ENCODE results near the gene FAM111A. TPM values are rescaled to one million over a fixed set of nuclear protein-coding genes. Genes with fewer than 3 reads are reported as not detected.
A peak's percentile ranks its signal among the peaks of the same experiment; 100 is the strongest.
"Not testable (repeated sequence)": the region's sequence is repeated elsewhere in the genome, so short reads cannot be mapped to it uniquely, and the experiment has no call there.

FAM111A gene
- total and polyA plus RNA-seq, 7 donors: 0.91 to 5.2 (median 3.1) TPM

- no peaks in the 10 kb centered on the region for H3K36me3 ChIP-seq (ENCODE audit: insufficient read depth in 1 of 2, low read depth in 1 of 2)
- WGBS, 3 donors: 92 to 100% (median 99%) methylated on average over 1 of the region's 1 CpG
- intact Hi-C loops (cut with DNase I): no loop called here
- TF ChIP-seq, protein P1, sequence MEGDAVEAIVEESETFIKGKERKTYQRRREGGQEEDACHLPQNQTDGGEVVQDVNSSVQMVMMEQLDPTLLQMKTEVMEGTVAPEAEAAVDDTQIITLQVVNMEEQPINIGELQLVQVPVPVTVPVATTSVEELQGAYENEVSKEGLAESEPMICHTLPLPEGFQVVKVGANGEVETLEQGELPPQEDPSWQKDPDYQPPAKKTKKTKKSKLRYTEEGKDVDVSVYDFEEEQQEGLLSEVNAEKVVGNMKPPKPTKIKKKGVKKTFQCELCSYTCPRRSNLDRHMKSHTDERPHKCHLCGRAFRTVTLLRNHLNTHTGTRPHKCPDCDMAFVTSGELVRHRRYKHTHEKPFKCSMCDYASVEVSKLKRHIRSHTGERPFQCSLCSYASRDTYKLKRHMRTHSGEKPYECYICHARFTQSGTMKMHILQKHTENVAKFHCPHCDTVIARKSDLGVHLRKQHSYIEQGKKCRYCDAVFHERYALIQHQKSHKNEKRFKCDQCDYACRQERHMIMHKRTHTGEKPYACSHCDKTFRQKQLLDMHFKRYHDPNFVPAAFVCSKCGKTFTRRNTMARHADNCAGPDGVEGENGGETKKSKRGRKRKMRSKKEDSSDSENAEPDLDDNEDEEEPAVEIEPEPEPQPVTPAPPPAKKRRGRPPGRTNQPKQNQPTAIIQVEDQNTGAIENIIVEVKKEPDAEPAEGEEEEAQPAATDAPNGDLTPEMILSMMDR (IDR thresholded peaks at IDR 0.05): no peak
- H3K4me1 ChIP-seq: no peaks in the 10 kb centered on the region
- DNase-seq (no peak), ATAC-seq (no peak)
- H3K9me3 ChIP-seq: peaks cover 6% of the 10 kb centered on the region
- no peaks in the 10 kb centered on the region for H3K27me3 ChIP-seq (ENCODE audit: insufficient read depth in 3 of 3, low read length in 2 of 3)
- H3K27ac ChIP-seq: no peak overlapping the region
- no peak overlapping the region for H3K4me3 ChIP-seq
Measured at GRCh38 chr11:59115553-59115952, 27.1 kb upstream of the FAM111A start.

GRCh38 chr11:59117774-59118173 lies 24.9 kb upstream of the FAM111A start:
- no peaks in the 10 kb centered on the region for H3K27me3 ChIP-seq (ENCODE audit: insufficient read depth in 3 of 3, low read length in 2 of 3)
- no peaks in the 10 kb centered on the region for H3K36me3 ChIP-seq (ENCODE audit: insufficient read depth in 1 of 2, low read depth in 1 of 2)
- no peak overlapping the region for H3K4me3 ChIP-seq
- H3K9me3 ChIP-seq: peaks cover 6% of the 10 kb centered on the region
- TF ChIP-seq, protein P1 (IDR thresholded peaks at IDR 0.05): no peak
- DNase-seq (no peak), ATAC-seq (no peak)
- 94 to 100% (median 100%) methylated on average over 2 of the region's 2 CpGs for WGBS, 3 donors
- no peaks in the 10 kb centered on the region for H3K4me1 ChIP-seq
- intact Hi-C loops (cut with DNase I): no loop called here
- no peak overlapping the region for H3K27ac ChIP-seq

DNA sequence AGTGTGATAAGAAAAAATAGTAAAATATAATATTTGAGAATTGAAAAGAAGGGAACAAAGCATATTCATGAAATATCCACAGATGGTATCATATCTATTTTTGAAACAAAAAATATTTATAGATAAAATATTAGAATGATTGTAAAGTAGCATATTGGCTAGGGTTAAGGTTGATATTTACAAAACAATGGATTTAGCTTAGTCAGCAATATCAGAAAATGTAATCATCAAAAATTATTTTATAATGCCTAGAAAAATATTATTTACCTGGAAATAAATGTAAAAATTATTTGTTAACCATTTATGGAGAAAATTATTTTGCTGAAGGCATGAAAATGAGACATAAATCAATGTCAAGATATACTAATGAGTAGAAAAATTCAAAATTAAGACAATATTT lies 22.8 kb upstream of the FAM111A start:
- TF ChIP-seq, protein P1 (IDR thresholded peaks at IDR 0.05): no peak
- intact Hi-C loops (cut with DNase I): no loop called here
- no peak for ATAC-seq

DNA sequence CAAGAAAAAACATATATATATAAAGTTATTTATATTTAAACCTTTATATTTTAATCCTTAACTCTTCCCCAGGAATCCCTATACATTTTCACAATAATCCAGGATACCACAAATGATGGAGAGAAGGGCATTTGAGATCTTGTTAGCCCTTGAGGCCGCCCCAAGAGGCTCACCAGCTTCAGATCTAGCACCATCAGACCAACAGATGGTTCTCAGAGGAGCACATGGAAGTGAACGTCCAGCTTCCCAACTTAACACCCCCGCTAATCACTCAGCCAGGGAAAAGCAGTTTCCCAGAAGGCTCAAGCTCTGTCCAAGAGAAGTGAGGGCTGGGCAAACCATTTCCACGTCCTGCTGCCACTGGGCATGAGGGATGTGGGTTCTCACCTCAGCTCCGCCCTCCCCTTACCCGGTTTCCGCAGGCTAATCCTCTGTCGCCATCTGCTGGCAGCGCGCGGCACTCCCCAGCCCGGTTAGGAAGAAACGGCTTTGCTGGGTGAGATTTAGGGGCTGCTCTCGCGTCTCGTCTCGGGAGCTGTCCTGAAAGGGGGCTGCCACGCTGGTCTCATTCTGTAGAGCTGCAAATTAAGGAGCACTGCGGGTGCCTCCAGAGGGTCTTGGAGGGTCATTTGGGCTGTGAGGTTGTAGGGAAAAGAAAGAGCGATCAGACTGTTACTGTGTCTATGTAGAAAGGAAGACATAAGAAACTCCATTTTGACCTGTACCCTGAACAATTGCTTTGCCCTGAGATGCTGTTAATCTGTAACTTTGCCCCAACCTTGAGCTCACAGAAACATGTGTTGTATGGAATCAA lies 6.8 kb upstream of the FAM111A start:
- intact Hi-C loops (cut with DNase I): loop anchor here (5.0 to 10.0 kb wide), 2 partner anchors 84 to 481 kb away; no protein-coding TSS in a partner anchor
- DNase-seq (peak; percentile 72 to 87), ATAC-seq (peak; percentile 81 to 96 (median 88))
- H3K27ac ChIP-seq: no peak overlapping the region
- peak overlapping the region; percentile 46 for H3K4me3 ChIP-seq
- H3K27me3 ChIP-seq (ENCODE audit: insufficient read depth in 3 of 3, low read length in 2 of 3): peaks cover 0 to 2% (median 0%) of the 10 kb centered on the region in 3 donors
- 11 to 12% (median 11%) methylated on average over 20 of the region's 20 CpGs for WGBS, 3 donors
- H3K9me3 ChIP-seq: no peaks in the 10 kb centered on the region
- TF ChIP-seq, protein P1 (IDR thresholded peaks at IDR 0.05): peak; percentile 95
- H3K36me3 ChIP-seq (ENCODE audit: insufficient read depth in 1 of 2, low read depth in 1 of 2): no peaks in the 10 kb centered on the region
- no peaks in the 10 kb centered on the region for H3K4me1 ChIP-seq

More for the DNA sequence above, 22.8 kb upstream of the FAM111A start:
- DNase-seq: no peak
- Histone ChIP-seq H3K4me3 (no peak overlapping the region), H3K9me3 (peaks cover 6% of the 10 kb centered on the region), H3K27ac (no peak overlapping the region), H3K36me3 (ENCODE audit: insufficient read depth in 1 of 2, low read depth in 1 of 2) (no peaks in the 10 kb centered on the region), H3K4me1 (no peaks in the 10 kb centered on the region), H3K27me3 (ENCODE audit: insufficient read depth in 3 of 3, low read length in 2 of 3) (no peaks in the 10 kb centered on the region)

DNA sequence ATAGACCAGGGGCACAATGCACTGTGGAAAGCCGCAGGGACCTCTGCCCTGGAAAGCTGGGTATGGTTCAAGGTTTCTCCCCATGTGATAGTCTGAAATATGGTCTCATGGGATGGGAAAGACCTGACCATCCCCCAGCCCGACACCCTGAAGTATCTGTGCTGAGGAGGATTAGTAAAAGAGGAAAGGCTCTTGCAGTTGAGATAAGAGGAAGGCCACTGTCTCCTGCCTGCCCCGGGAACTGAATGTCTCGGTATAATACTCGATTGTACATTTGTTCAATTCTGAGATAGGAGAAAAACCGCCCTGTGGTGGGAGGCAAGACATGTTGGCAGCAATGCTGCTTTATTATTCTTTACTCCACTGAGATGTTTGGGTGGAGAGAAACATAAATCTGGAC lies 6.1 kb upstream of the FAM111A start:
- ATAC-seq; H3K36me3 ChIP-seq (ENCODE audit: insufficient read depth in 1 of 2, low read depth in 1 of 2); H3K4me3 ChIP-seq; H3K9me3 ChIP-seq; DNase-seq; H3K4me1 ChIP-seq; H3K27me3 ChIP-seq (ENCODE audit: insufficient read depth in 3 of 3, low read length in 2 of 3); H3K27ac ChIP-seq: not testable (repeated sequence)
- 80 to 85% (median 82%) methylated on average over 6 of the region's 6 CpGs for WGBS, 3 donors
- intact Hi-C loops (cut with DNase I): loop anchor here (5.0 to 10.0 kb wide), 2 partner anchors 84 to 482 kb away; no protein-coding TSS in a partner anchor

Data from psoas muscle (tissue), 8 donors.